COLO668 (cell line): ENCODE results near the gene ADAM19.
"Not testable (repeated sequence)": the region's sequence is repeated elsewhere in the genome, so short reads cannot be mapped to it uniquely, and the experiment has no call there.

ENCODE experiments used
- DNase-seq: peaks from one replicate; lab custom pipeline; 2025; ENCODE audit not compliant: unreplicated experiment; lab: John Stamatoyannopoulos, UW

ADAM19 gene

GRCh38 chr5:157431544-157432200 lies 143.9 kb downstream of the ADAM19 start:
- DNase-seq = no peak

- not testable (repeated sequence) for DNase-seq
Measured at GRCh38 chr5:157429920-157430319, 145.7 kb downstream of the ADAM19 start.
